HepG2 (cell line): ENCODE data around the gene ANTXR1. TPM values are rescaled to one million over a fixed set of nuclear protein-coding genes. Genes with fewer than 3 reads are reported as not detected.
A peak's percentile ranks its signal among the peaks of the same experiment; 100 is the strongest.

Experiments
- CEBPZ ChIP-seq: IDR thresholded peaks from 2 replicates; pipeline ENCODE4 v1.6.1; 2012; ENCODE audit warnings: low read length, improper control_type of control experiment
- CHCHD3 ChIP-seq: sonication (generic); formaldehyde crosslinking; IDR thresholded peaks from 2 replicates; pipeline ENCODE4 v1.8.0; 2022; ENCODE audit warnings: mild to moderate bottlenecking, missing genetic modification reagents, moderate library complexity
- FOXK1 ChIP-seq: sonication (generic); formaldehyde crosslinking; IDR thresholded peaks from 2 replicates; pipeline ENCODE4 v1.4.0; 2020; ENCODE audit warnings: low read depth, missing genetic modification reagents, borderline replicate concordance
- HNF1A ChIP-seq, 2 experiments: sonication (generic) in 1 of 2; formaldehyde crosslinking in 1 of 2; IDR thresholded peaks; 2 replicates each; pipeline versions ENCODE4 v1.4.0 to v1.6.1; 2016 to 2020; ENCODE audit warnings: borderline replicate concordance in 1 of 2, low read depth in 1 of 2, mild to moderate bottlenecking in 1 of 2, missing genetic modification reagents in 1 of 2
- HOXA9 ChIP-seq: sonication (generic); formaldehyde crosslinking; IDR thresholded peaks from 2 replicates; pipeline ENCODE4 v1.8.1; 2022; ENCODE audit warnings: missing genetic modification reagents, mild to moderate bottlenecking, moderate library complexity, borderline replicate concordance
- NCOA5 ChIP-seq: sonication (generic); formaldehyde crosslinking; IDR thresholded peaks from 2 replicates; pipeline ENCODE4 v1.4.0; 2020; ENCODE audit warnings: missing genetic modification reagents
- PBX2 ChIP-seq: IDR thresholded peaks from 2 replicates; pipeline ENCODE4 v1.6.1; 2016; ENCODE audit warnings: control low read depth
- RARG ChIP-seq: sonication (generic); formaldehyde crosslinking; IDR thresholded peaks from 2 replicates; pipeline ENCODE4 v1.4.0; 2020; ENCODE audit warnings: low read depth, mild to moderate bottlenecking, missing genetic modification reagents
- SNAPC2 ChIP-seq: sonication (generic); formaldehyde crosslinking; IDR thresholded peaks from 2 replicates; pipeline ENCODE4 v1.8.1; 2022; ENCODE audit warnings: mild to moderate bottlenecking, missing genetic modification reagents
- TAF1 ChIP-seq: sonication (generic); formaldehyde crosslinking; IDR thresholded peaks from 2 replicates; pipeline ENCODE4 v1.4.0; 2020; ENCODE audit warnings: missing genetic modification reagents
- ZFP1 ChIP-seq: IDR thresholded peaks from 2 replicates; pipeline ENCODE4 v1.6.1; 2016
- ZNF136 ChIP-seq: sonication (generic); formaldehyde crosslinking; IDR thresholded peaks from 2 replicates; pipeline ENCODE4 v1.8.1; 2022; ENCODE audit warnings: low read depth, mild to moderate bottlenecking, moderate library complexity, missing genetic modification reagents
- ZNF275 ChIP-seq: sonication (generic); formaldehyde crosslinking; IDR thresholded peaks from 2 replicates; pipeline ENCODE4 v1.8.0; 2022; ENCODE audit warnings: missing genetic modification reagents, mild to moderate bottlenecking, inconsistent platforms, borderline replicate concordance
- ZNF414 ChIP-seq: sonication (generic); formaldehyde crosslinking; IDR thresholded peaks from 2 replicates; pipeline ENCODE4 v1.5.0; 2020; ENCODE audit warnings: missing genetic modification reagents
- polyA plus RNA-seq, 8 experiments: library from polyadenylated mRNA; depleted of rRNA in 3 of 8; stranded (reverse) in 7 of 8; unstranded in 1 of 8; fragments of >200 nt; fragmentation: Illumina TruSeq in 4 of 8; extraction: Trizol in 4 of 8; gene quantifications; 2 replicates each; pipeline versions ENCODE4 v1.2.1 to v1.2.3, GENCODE V29; 2011 to 2016; ENCODE audit warnings: low read depth in 4 of 8, missing spikeins in 1 of 8, mixed read lengths in 1 of 8; ENCODE audit not compliant: insufficient read depth in 1 of 8
- total RNA-seq, 5 experiments: library from RNA; depleted of rRNA; stranded (reverse); fragments of >200 nt; fragmentation: Illumina TruSeq; extraction: Trizol; gene quantifications; 2 replicates each; pipeline ENCODE4 v1.2.3, GENCODE V29; 2016; ENCODE audit warnings: low read depth in 1 of 5
- TF ChIP-seq, protein P1 (sequence below): sonication (generic); formaldehyde crosslinking; IDR thresholded peaks from 2 replicates; pipeline ENCODE4 v1.4.0; 2020; ENCODE audit warnings: missing genetic modification reagents

Gene ANTXR1
- total and polyA plus RNA-seq, 2 of the 13 experiments (the other 11 are each of a cell fraction or from before 2014, with no cell fraction given): 4.5 to 12.7 TPM

GRCh38 chr2:69279931-69280681, 267.1 kb downstream of the ANTXR1 start (continued):
- TF ChIP-seq, protein P1, sequence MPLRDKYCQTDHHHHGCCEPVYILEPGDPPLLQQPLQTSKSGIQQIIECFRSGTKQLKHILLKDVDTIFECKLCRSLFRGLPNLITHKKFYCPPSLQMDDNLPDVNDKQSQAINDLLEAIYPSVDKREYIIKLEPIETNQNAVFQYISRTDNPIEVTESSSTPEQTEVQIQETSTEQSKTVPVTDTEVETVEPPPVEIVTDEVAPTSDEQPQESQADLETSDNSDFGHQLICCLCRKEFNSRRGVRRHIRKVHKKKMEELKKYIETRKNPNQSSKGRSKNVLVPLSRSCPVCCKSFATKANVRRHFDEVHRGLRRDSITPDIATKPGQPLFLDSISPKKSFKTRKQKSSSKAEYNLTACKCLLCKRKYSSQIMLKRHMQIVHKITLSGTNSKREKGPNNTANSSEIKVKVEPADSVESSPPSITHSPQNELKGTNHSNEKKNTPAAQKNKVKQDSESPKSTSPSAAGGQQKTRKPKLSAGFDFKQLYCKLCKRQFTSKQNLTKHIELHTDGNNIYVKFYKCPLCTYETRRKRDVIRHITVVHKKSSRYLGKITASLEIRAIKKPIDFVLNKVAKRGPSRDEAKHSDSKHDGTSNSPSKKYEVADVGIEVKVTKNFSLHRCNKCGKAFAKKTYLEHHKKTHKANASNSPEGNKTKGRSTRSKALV (CRISPR knock-in tag): no peak
- TF ChIP-seq TAF1 (CRISPR knock-in tag) (no peak), CEBPZ (no peak), ZNF414 (CRISPR knock-in tag) (no peak), PBX2 (CRISPR knock-in tag) (no peak), RARG (CRISPR knock-in tag) (no peak), CHCHD3 (CRISPR knock-in tag) (no peak), ZFP1 (CRISPR knock-in tag) (no peak), ZNF275 (CRISPR knock-in tag) (no peak), HOXA9 (no peak), NCOA5 (CRISPR knock-in tag) (no peak), HNF1A (IDR thresholded peaks at IDR 0.05; ENCODE audit: low read depth) (no peak), HNF1A (CRISPR knock-in tag; IDR thresholded peaks at IDR 0.05; ENCODE audit: borderline replicate concordance) (peak; percentile 83), FOXK1 (CRISPR knock-in tag) (no peak), ZNF136 (CRISPR knock-in tag) (no peak), SNAPC2 (no peak)
